GM10248 (cell line): ENCODE data around the gene ISCU.

Experiments
- CTCF ChIA-PET: fragments of 300-600 bp; sonication (Branson Sonifier 250); formaldehyde crosslinking; extraction: SDS; loops from one replicate; lab custom pipeline; 2021; ENCODE audit warnings: antibody characterized with exemption; lab: Yijun Ruan, JAX
- POLR2A ChIA-PET: fragments of 350-650 bp; sonication (Branson Sonifier 250); formaldehyde crosslinking; extraction: SDS; loops from one replicate; lab custom pipeline; 2020; ENCODE audit warnings: antibody characterized with exemption; lab: Yijun Ruan, JAX
- DNase-seq: peaks from one replicate; pipeline ENCODE4 v3.0.0; 2012; ENCODE audit errors: extremely low spot score
- CTCF ChIP-seq: IDR thresholded peaks from 2 replicates; pipeline ENCODE4 v1.5.1; 2012; ENCODE audit warnings: mild to moderate bottlenecking, low read depth; ENCODE audit errors: extremely low read depth, missing control alignments, control extremely low read depth

ISCU gene

GRCh38 chr12:108596854-108597558 lies 34.6 kb downstream of the ISCU start:
- CTCF ChIA-PET: interaction anchor here (1.8 to 2.4 kb wide), 2 partner anchors 15 to 21 kb away, joined by 6 to 9 read pairs; no protein-coding TSS in a partner anchor

GRCh38 chr12:108597559-108598471 lies 35.4 kb downstream of the ISCU start, which contains the start of gene TMEM119:
Gene TMEM119 (minus strand): TSS chr12:108598084. CDS start chr12:108592383, 5,701 bp downstream.
- ChIA-PET POLR2A (no interaction called here), CTCF (interaction anchor here (1.1 kb wide), 1 partner anchor 16 kb away, joined by 3 read pairs; no protein-coding TSS in a partner anchor)
- no peak for DNase-seq
- TF ChIP-seq CTCF: no peak

More at GRCh38 chr12:108596854-108597558, 34.6 kb downstream of the ISCU start:
- TF ChIP-seq CTCF: no peak
- no peak for DNase-seq
- POLR2A ChIA-PET: no interaction called here

- no peak for DNase-seq
- CTCF ChIA-PET: interaction anchor here (1.1 kb wide), 1 partner anchor 15 kb away, joined by 3 read pairs; no protein-coding TSS in a partner anchor
These were observed 36.3 kb downstream of the ISCU start for GRCh38 chr12:108598553-108599250.

GRCh38 chr12:108599541-108599940 lies 37.1 kb downstream of the ISCU start:
- no peak for TF ChIP-seq CTCF
- DNase-seq: no peak
- ChIA-PET CTCF (interaction anchor here (1.0 to 1.8 kb wide), 5 partner anchors 9 to 29 kb away, joined by 3 to 4 read pairs (median 3); no protein-coding TSS in a partner anchor), POLR2A (no interaction called here)

More at GRCh38 chr12:108598553-108599250, 36.3 kb downstream of the ISCU start:
- POLR2A ChIA-PET: no interaction called here
- no peak for TF ChIP-seq CTCF

GRCh38 chr12:108599948-108600701 lies 37.7 kb downstream of the ISCU start:
- ChIA-PET POLR2A (no interaction called here), CTCF (interaction anchor here (1.0 to 1.8 kb wide), 8 partner anchors 8 to 30 kb away, joined by 3 to 6 read pairs (median 3); no protein-coding TSS in a partner anchor)
- no peak for DNase-seq
- TF ChIP-seq CTCF: no peak
